ENCODE measurements around the gene FNTB. TPM values are rescaled to one million over a fixed set of nuclear protein-coding genes. Genes with fewer than 3 reads are reported as not detected.

The FNTB gene
- total RNA-seq, 2 experiments from 2014 or later, result 7.5 to 7.9 TPM

- Histone ChIP-seq H3K9me3 (ENCODE audit: control insufficient read depth in 1 of 2, insufficient read depth in 1 of 2, low read length in 2 of 2) (no peaks in the 10 kb centered on the region), H3K27ac (ENCODE audit: low read depth in 1 of 2, low read length in 2 of 2) (no peak overlapping the region), H3K4me3 (ENCODE audit: low read length) (no peak overlapping the region), H3K4me1 (ENCODE audit: insufficient read depth, low read length) (peaks cover 19% of the 10 kb centered on the region), H3K27me3 (ENCODE audit: control insufficient read depth in 1 of 2, insufficient read depth in 2 of 2, low read length in 2 of 2) (no peaks in the 10 kb centered on the region), H3K36me3 (ENCODE audit: insufficient read depth, low read length) (peaks cover 69% of the 10 kb centered on the region)
- ChIA-PET CTCF (no interaction called here), POLR2A (no interaction called here)
- no peak for DNase-seq
- Mint-ChIP-seq H3K4me3 (no peak overlapping the region), H3K27ac (no peak overlapping the region), H3K4me1 (ENCODE audit: low read depth) (peaks cover 22% of the 10 kb centered on the region), H3K36me3 (ENCODE audit: low read depth) (peaks cover 87% of the 10 kb centered on the region), H3K27me3 (no peaks in the 10 kb centered on the region), H3K9me3 (no peaks in the 10 kb centered on the region)
- no peak for ATAC-seq (ENCODE audit: poor library complexity)
- intact Hi-C loops (cut with DNase I, micrococcal nuclease), result no loop called here
- TF ChIP-seq CTCF (IDR thresholded peaks at IDR 0.05), result no peak
Observed at GRCh38 chr14:65071544-65071943, 84.8 kb downstream of the FNTB start.

- Histone ChIP-seq H3K27me3 (ENCODE audit: control insufficient read depth in 1 of 2, insufficient read depth in 2 of 2, low read length in 2 of 2) (no peaks in the 10 kb centered on the region), H3K4me1 (ENCODE audit: insufficient read depth, low read length) (peaks cover 19% of the 10 kb centered on the region), H3K4me3 (ENCODE audit: low read length) (no peak overlapping the region), H3K27ac (ENCODE audit: low read depth in 1 of 2, low read length in 2 of 2) (no peak overlapping the region), H3K9me3 (ENCODE audit: control insufficient read depth in 1 of 2, insufficient read depth in 1 of 2, low read length in 2 of 2) (no peaks in the 10 kb centered on the region), H3K36me3 (ENCODE audit: insufficient read depth, low read length) (peaks cover 76% of the 10 kb centered on the region)
- H3K27me3 Mint-ChIP-seq, result no peaks in the 10 kb centered on the region
- no peak for DNase-seq
- peaks cover 22% of the 10 kb centered on the region for H3K4me1 Mint-ChIP-seq (ENCODE audit: low read depth)
- intact Hi-C loops (cut with DNase I, micrococcal nuclease), result no loop called here
- CTCF ChIA-PET, result no interaction called here
- peaks cover 89% of the 10 kb centered on the region for H3K36me3 Mint-ChIP-seq (ENCODE audit: low read depth)
- H3K4me3 Mint-ChIP-seq, result no peak overlapping the region
- peak overlapping the region; percentile 33 for H3K27ac Mint-ChIP-seq
- POLR2A ChIA-PET, result no interaction called here
- no peak for TF ChIP-seq CTCF (IDR thresholded peaks at IDR 0.05)
- no peaks in the 10 kb centered on the region for H3K9me3 Mint-ChIP-seq
- no peak for ATAC-seq (ENCODE audit: poor library complexity)
Observed at GRCh38 chr14:65072256-65072655, 85.6 kb downstream of the FNTB start.

GRCh38 chr14:65072937-65073336 is 86.2 kb downstream of the FNTB start:
- Histone ChIP-seq H3K27me3 (ENCODE audit: control insufficient read depth in 1 of 2, insufficient read depth in 2 of 2, low read length in 2 of 2) (no peaks in the 10 kb centered on the region), H3K4me3 (ENCODE audit: low read length) (no peak overlapping the region), H3K9me3 (ENCODE audit: control insufficient read depth in 1 of 2, insufficient read depth in 1 of 2, low read length in 2 of 2) (no peaks in the 10 kb centered on the region), H3K4me1 (ENCODE audit: insufficient read depth, low read length) (peaks cover 19% of the 10 kb centered on the region), H3K36me3 (ENCODE audit: insufficient read depth, low read length) (peaks cover 81% of the 10 kb centered on the region), H3K27ac (ENCODE audit: low read depth in 1 of 2, low read length in 2 of 2) (no peak overlapping the region)
- Mint-ChIP-seq H3K27me3 (no peaks in the 10 kb centered on the region), H3K9me3 (no peaks in the 10 kb centered on the region), H3K4me1 (ENCODE audit: low read depth) (peaks cover 27% of the 10 kb centered on the region), H3K27ac (peak overlapping the region; percentile 33), H3K36me3 (ENCODE audit: low read depth) (peaks cover 90% of the 10 kb centered on the region), H3K4me3 (no peak overlapping the region)
- intact Hi-C loops (cut with DNase I, micrococcal nuclease), result no loop called here
- no peak for DNase-seq
- TF ChIP-seq CTCF (IDR thresholded peaks at IDR 0.05), result no peak
- CTCF ChIA-PET, result no interaction called here
- POLR2A ChIA-PET, result interaction anchor here (1.0 kb wide), 1 partner anchor 30 kb away, joined by 6 read pairs; the partner anchor contains the start of gene MAX
- no peak for ATAC-seq (ENCODE audit: poor library complexity)
